GM18502 (cell line): ENCODE results near the gene MAGEB17.

Experiments used
- ATAC-seq: cut with Tn5 transposase; IDR thresholded peaks from one replicate; pipeline ENCODE4 v1.9.1; 2021; ENCODE audit warnings: mild to moderate bottlenecking; ENCODE audit not compliant: unreplicated experiment, poor library complexity

Gene MAGEB17

GRCh38 chrX:16204538-16204937 is 37.3 kb downstream of the MAGEB17 start:
- no peak for ATAC-seq

- ATAC-seq, result no peak
These were observed 38.6 kb downstream of the MAGEB17 start for GRCh38 chrX:16205840-16206239.

GRCh38 chrX:16207634-16208033 is 40.4 kb downstream of the MAGEB17 start:
- no peak for ATAC-seq

- no peak for ATAC-seq
These were observed 41.3 kb downstream of the MAGEB17 start for GRCh38 chrX:16208601-16209000.

- ATAC-seq, result no peak
These were observed 42.8 kb downstream of the MAGEB17 start for GRCh38 chrX:16210061-16210460.

GRCh38 chrX:16212024-16212423 is 44.7 kb downstream of the MAGEB17 start:
- no peak for ATAC-seq

- ATAC-seq, result no peak
These were observed 45.2 kb downstream of the MAGEB17 start for GRCh38 chrX:16212436-16212835.

- no peak for ATAC-seq
These were observed 46.7 kb downstream of the MAGEB17 start for GRCh38 chrX:16213961-16214360.

- ATAC-seq, result no peak
These were observed 48.4 kb downstream of the MAGEB17 start for GRCh38 chrX:16215660-16216059.
